Epithelial cell of proximal tubule (primary cell): ENCODE data around the gene CSTF2T. TPM values are rescaled to one million over a fixed set of nuclear protein-coding genes. Genes with fewer than 3 reads are reported as not detected.

Source experiments
- DNase-seq: peaks from one replicate; pipeline ENCODE4 v3.0.0-alpha.2; 2011; ENCODE audit warnings: low read depth
- H3K4me3 ChIP-seq: 2 replicates; pipeline ENCODE4 v1.5.1; 2011; ENCODE audit warnings: low read depth, mild to moderate bottlenecking, low read length
- CTCF ChIP-seq: conservative IDR thresholded peaks from 2 replicates; pipeline ENCODE4 v1.5.1; 2012; ENCODE audit warnings: low read depth, mild to moderate bottlenecking, low read length
- total RNA-seq: library from RNA; depleted of rRNA; stranded (reverse); fragments of >200 nt; gene quantifications from 2 replicates; pipeline ENCODE4 v1.2.3, GENCODE V29; 2015

The CSTF2T gene
- total RNA-seq, 1 donor from 2014 or later: 11.9 TPM

GRCh38 chr10:51656503-51656902 is 42.9 kb downstream of the CSTF2T start:
- no peak for TF ChIP-seq CTCF
- no peak for DNase-seq
- H3K4me3 ChIP-seq: no peak overlapping the region

GRCh38 chr10:51654918-51655317 is 44.5 kb downstream of the CSTF2T start:
- no peak overlapping the region for H3K4me3 ChIP-seq
- no peak for DNase-seq
- TF ChIP-seq CTCF: no peak

GRCh38 chr10:51653025-51653424 is 46.4 kb downstream of the CSTF2T start:
- no peak overlapping the region for H3K4me3 ChIP-seq
- DNase-seq: no peak
- no peak for TF ChIP-seq CTCF

- no peak for DNase-seq
- TF ChIP-seq CTCF: no peak
- no peak overlapping the region for H3K4me3 ChIP-seq
Measured at GRCh38 chr10:51651063-51651462, 48.3 kb downstream of the CSTF2T start.

GRCh38 chr10:51649064-51649463 is 50.3 kb downstream of the CSTF2T start:
- no peak for DNase-seq
- no peak overlapping the region for H3K4me3 ChIP-seq
- TF ChIP-seq CTCF: no peak
